Spleen (tissue), 11 donors: ENCODE results near the gene FCSK. TPM values are rescaled to one million over a fixed set of nuclear protein-coding genes. Genes with fewer than 3 reads are reported as not detected.

Source experiments
- DNase-seq: peaks from one replicate; pipeline ENCODE4 v3.0.0-alpha.2; 2020
- H3K27ac ChIP-seq, 8 donors: fragments of 200-600 bp; sonication (generic) in 7 of 8; 1 replicate in 4 of 8; 2 replicates in 4 of 8; pipeline versions ENCODE4 v1.5.0 to v1.8.0; 2016 to 2021; ENCODE audit warnings: inconsistent platforms in 4 of 8, mild to moderate bottlenecking in 4 of 8, moderate library complexity in 1 of 8
- H3K27me3 ChIP-seq, 7 donors: fragments of 200-600 bp; sonication (generic) in 6 of 7; replicated peaks in 1 of 7; 1 replicate in 4 of 7; 2 replicates in 3 of 7; pipeline versions ENCODE4 v1.5.0 to v1.8.0; 2016 to 2021; ENCODE audit warnings: inconsistent platforms in 3 of 7, mild to moderate bottlenecking in 1 of 7
- H3K36me3 ChIP-seq, 6 donors: fragments of 200-600 bp; sonication (generic) in 5 of 6; 1 replicate in 4 of 6; 2 replicates in 2 of 6; pipeline versions ENCODE4 v1.5.0 to v1.8.0; 2016 to 2021; ENCODE audit warnings: inconsistent platforms in 2 of 6
- H3K4me1 ChIP-seq, 6 donors: fragments of 200-600 bp; sonication (generic) in 5 of 6; 1 replicate in 3 of 6; 2 replicates in 3 of 6; pipeline versions ENCODE4 v1.5.0 to v1.8.0; 2016 to 2021; ENCODE audit warnings: inconsistent platforms in 3 of 6
- H3K4me3 ChIP-seq, 8 donors: fragments of 200-600 bp; sonication (generic) in 7 of 8; 1 replicate in 4 of 8; 2 replicates in 4 of 8; pipeline versions ENCODE4 v1.5.0 to v1.8.0; 2016 to 2021; ENCODE audit warnings: inconsistent platforms in 4 of 8, mild to moderate bottlenecking in 4 of 8, moderate library complexity in 2 of 8
- H3K9me3 ChIP-seq, 8 donors: fragments of 200-600 bp; sonication (generic) in 7 of 8; 1 replicate in 4 of 8; 2 replicates in 4 of 8; pipeline versions ENCODE4 v1.5.0 to v1.8.0; 2016 to 2021; ENCODE audit warnings: inconsistent platforms in 4 of 8
- POLR2A ChIP-seq, 3 donors: fragments of 450-650 bp; IDR thresholded peaks; one replicate each; pipeline ENCODE4 v1.5.1; 2017; ENCODE audit warnings: antibody characterized with exemption in 3 of 3, mild to moderate bottlenecking in 1 of 3
- POLR2AphosphoS5 ChIP-seq, 3 donors: sonication (generic); formaldehyde crosslinking; IDR thresholded peaks; one replicate each; pipeline ENCODE4 v1.5.1; 2017; ENCODE audit warnings: antibody characterized with exemption in 3 of 3
- WGBS, 5 donors: extraction: QIAGEN DNeasy Blood & Tissue Kit in 3 of 5; methylation state at CpG; one replicate each; pipeline versions ENCODE4 v1.1.5 to v1.1.7; 2013 to 2018; 5-methylcytosine and 5-hydroxymethylcytosine counted together
- intact Hi-C: fragments of 100-400 bp; cut with DNase I; formaldehyde crosslinking; loops from one replicate; pipeline ENCODE4 v1.15.0; 2023; ENCODE audit warnings: low total_unique reads
- polyA plus RNA-seq, 3 donors: library from polyadenylated mRNA; stranded (reverse); fragments of 200-250 nt; gene quantifications; one replicate each; pipeline ENCODE4 v1.2.1, GENCODE V29; 2013
- total RNA-seq, 7 donors: library from RNA; depleted of rRNA in 3 of 7; stranded (reverse); fragments of >200 nt in 3 of 7; fragmentation: NEBNext Ultra II Directional in 4 of 7; extraction: Animal tissue kit (Norgen Biotek cat#: 25700) in 4 of 7; gene quantifications; one replicate each; pipeline versions ENCODE4 v1.1.0 to v1.2.1, GENCODE V29; 2016 to 2021
- TF ChIP-seq, protein P1 (sequence below), 11 experiments: fragments of 200-600 bp in 7 of 11; fragments of 450-650 bp in 4 of 11; sonication (generic) in 4 of 11; IDR thresholded peaks in 8 of 11; conservative IDR thresholded peaks in 3 of 11; 1 replicate in 7 of 11; 2 replicates in 4 of 11; pipeline versions ENCODE4 v1.4.0 to v1.8.0; 2016 to 2021; ENCODE audit warnings: antibody characterized with exemption in 11 of 11, inconsistent platforms in 4 of 11, mild to moderate bottlenecking in 1 of 11
- donor health status: healthy with polysubstance abuse.
- donor health status: DM: no; HTN: no; CAD: no; lungs with moderate emphysema.
- donor health status: DM: no; HTN: no; CAD: no.
- donor health status: Bipolar disorder and iron deficiency.
- donor health status: healthy.
- donor health status: DM: no; HTN: no; CAD: no.
- donor health status: DM: yes; HTN: yes; CAD: no.

The FCSK gene
- total and polyA plus RNA-seq, 10 donors: 8.1 to 31.9 (median 23.5) TPM

DNA sequence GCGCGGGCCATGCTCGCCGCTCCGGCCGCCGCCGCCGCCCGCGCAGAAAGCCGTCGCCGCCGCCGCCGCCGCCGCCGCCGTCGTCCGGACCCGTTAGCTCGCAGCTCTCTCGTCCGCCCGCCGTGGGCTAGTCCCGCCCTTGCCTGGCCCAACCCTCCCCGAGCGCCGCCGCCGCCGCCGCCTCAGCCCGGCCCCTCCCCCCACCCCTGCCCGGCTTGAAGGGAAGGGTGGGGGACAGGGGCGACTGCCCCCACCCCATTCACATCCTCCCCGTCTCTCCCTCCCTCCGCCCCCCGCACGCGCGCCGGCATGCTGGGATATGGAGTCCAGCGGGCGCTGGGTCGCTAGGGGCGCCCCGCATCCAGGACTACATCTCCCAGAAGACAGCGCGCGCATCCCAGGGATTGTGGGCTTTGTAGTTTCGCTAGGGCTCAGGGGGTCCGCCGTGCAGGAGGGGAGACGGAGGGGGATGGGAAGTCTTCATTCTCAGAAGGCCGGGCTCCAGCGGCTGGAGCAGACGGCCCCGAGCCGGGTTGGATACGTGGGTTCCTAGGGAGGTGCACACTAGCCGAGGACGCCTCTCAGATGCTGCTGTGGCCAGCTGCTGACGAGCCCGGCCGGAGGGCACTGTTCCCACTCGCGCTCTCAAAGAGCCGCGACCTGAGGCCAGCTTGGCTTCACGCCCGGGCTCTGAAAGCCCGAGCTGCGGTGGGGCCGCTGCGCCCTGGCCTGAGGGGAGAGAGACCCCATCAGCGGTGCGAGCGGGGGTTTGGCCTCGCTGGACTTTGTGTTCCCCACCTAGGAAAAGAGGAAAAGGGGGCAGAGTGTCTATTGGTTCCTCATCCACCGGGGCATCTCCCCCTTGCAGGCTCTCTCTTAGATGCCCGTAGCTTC is 15.2 kb upstream of the FCSK start, which contains the start of gene ST3GAL2:
ST3GAL2 (minus strand) TSS at position 132 of the 894 bp plus-strand sequence. CDS start 40,570 bp downstream, outside the sequence.
- Histone ChIP-seq H3K27ac (peak within 1 kb of the TSS; percentile 36 to 92 (median 82)), H3K9me3 (no peaks in the 10 kb centered on the region), H3K27me3 (no peaks in the 10 kb centered on the region), H3K4me3 (peak within 1 kb of the TSS; percentile 50 to 94 (median 76)), H3K4me1 (peaks cover 15 to 55% (median 45%) of the 10 kb centered on the region in 6 donors), H3K36me3 (peaks cover 0 to 12% (median 0%) of the 10 kb centered on the region in 6 donors)
- TF ChIP-seq, protein P1, sequence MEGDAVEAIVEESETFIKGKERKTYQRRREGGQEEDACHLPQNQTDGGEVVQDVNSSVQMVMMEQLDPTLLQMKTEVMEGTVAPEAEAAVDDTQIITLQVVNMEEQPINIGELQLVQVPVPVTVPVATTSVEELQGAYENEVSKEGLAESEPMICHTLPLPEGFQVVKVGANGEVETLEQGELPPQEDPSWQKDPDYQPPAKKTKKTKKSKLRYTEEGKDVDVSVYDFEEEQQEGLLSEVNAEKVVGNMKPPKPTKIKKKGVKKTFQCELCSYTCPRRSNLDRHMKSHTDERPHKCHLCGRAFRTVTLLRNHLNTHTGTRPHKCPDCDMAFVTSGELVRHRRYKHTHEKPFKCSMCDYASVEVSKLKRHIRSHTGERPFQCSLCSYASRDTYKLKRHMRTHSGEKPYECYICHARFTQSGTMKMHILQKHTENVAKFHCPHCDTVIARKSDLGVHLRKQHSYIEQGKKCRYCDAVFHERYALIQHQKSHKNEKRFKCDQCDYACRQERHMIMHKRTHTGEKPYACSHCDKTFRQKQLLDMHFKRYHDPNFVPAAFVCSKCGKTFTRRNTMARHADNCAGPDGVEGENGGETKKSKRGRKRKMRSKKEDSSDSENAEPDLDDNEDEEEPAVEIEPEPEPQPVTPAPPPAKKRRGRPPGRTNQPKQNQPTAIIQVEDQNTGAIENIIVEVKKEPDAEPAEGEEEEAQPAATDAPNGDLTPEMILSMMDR (IDR thresholded peaks at IDR 0.05 in 8 of 11, conservative IDR thresholded peaks at IDR 0.05 in 3 of 11): peak in 5 of 11 experiments; percentile 11 to 50 (median 34)
- TF ChIP-seq POLR2AphosphoS5 (IDR thresholded peaks at IDR 0.05) (peak; percentile 70 to 88 (median 80)), POLR2A (IDR thresholded peaks at IDR 0.05) (no peak)
- 0 to 1% (median 1%) methylated on average over 29 to 83 of the region's 86 CpGs for WGBS, 5 donors
- DNase-seq: peak; percentile 98
- intact Hi-C loops: loop anchor here (10.0 kb wide), 1 partner anchor 54 kb away; no protein-coding TSS in a partner anchor

DNA sequence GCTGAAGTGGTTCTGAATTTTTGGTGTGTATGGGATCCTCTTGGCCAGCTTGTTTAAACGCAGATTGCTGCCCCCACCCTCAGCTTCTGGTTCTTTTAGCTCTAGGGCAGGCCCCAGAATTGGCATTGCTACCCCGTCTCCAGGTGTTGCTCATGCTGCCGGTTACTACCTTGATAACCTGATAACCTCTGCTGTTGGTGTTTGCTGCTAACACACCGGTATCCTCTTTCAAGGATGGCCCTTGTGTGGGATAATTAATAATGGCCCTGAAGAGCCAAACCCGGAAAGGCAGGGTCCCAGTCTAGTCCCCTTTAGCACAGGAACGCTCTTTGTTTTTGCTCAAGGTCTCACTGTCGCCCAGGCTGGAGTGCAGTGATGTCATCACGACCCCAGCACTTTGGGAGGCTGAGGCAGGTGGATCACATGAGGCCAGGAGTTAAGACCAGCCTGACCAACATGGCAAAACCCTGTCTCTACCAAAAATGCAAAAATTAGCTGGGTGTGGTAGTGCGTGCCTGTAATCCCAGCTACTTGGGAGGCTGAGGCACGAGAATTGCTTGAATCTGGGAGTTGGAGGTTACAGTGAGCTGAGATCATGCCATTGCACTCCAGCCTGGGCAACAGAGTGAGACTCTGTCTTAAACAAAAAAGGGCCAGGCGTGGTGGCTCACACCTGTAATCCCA is 14.2 kb upstream of the FCSK start:
- TF ChIP-seq, protein P1 (IDR thresholded peaks at IDR 0.05 in 8 of 11, conservative IDR thresholded peaks at IDR 0.05 in 3 of 11): no peak
- TF ChIP-seq POLR2AphosphoS5 (IDR thresholded peaks at IDR 0.05) (no peak), POLR2A (IDR thresholded peaks at IDR 0.05) (no peak)
- intact Hi-C loops: no loop called here
- peak overlapping the region in 5 of 8 donors; percentile 71 to 94 (median 82) for H3K4me3 ChIP-seq
- H3K4me1 ChIP-seq: peaks cover 15 to 46% (median 36%) of the 10 kb centered on the region in 6 donors
- no peak for DNase-seq
- H3K9me3 ChIP-seq: no peaks in the 10 kb centered on the region
- 70 to 79% (median 75%) methylated on average over 11 of the region's 11 CpGs for WGBS, 5 donors
- H3K27ac ChIP-seq: peak overlapping the region in 4 of 8 donors; percentile 78 to 92 (median 90)
- H3K36me3 ChIP-seq: peaks cover 0 to 3% (median 0%) of the 10 kb centered on the region in 6 donors
- H3K27me3 ChIP-seq: no peaks in the 10 kb centered on the region

DNA sequence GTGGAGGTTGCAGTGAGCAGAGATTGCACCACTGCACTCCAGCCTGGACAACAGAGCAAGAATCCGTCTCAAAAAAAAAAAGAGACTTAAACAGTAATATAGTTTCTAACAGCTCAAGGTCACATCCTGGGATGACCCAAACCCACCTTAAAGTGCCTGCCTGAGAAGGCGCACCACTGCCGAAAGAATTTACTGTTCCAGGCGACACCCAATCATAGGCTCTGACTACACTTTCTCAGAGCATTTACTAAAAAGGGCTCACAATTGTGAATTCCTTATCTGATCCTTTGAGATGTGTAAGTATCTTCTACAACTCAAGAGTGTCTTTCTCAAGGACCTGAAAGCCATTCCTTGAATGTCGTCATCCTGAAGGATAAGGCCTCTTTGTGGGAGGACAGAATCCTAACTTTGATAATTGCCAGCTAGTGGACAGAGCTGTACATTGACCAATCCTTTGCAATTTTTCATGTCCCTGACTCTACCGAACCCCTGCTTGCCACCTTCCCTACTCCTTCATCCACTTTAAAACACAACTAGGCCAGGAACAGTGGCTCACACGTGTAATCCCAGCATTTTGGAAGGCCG is 12.9 kb upstream of the FCSK start:
- H3K9me3 ChIP-seq: no peaks in the 10 kb centered on the region

More for the DNA sequence above, 12.9 kb upstream of the FCSK start:
- H3K4me3 ChIP-seq: no peak overlapping the region
- H3K27ac ChIP-seq: no peak overlapping the region
- TF ChIP-seq, protein P1 (IDR thresholded peaks at IDR 0.05 in 8 of 11, conservative IDR thresholded peaks at IDR 0.05 in 3 of 11): no peak
- no peak for TF ChIP-seq POLR2AphosphoS5 (IDR thresholded peaks at IDR 0.05)
- no peak for TF ChIP-seq POLR2A (IDR thresholded peaks at IDR 0.05)
- no peaks in the 10 kb centered on the region for H3K27me3 ChIP-seq
- WGBS, 5 donors: 89 to 95% (median 92%) methylated on average over 8 of the region's 8 CpGs
- H3K36me3 ChIP-seq: no peaks in the 10 kb centered on the region
- intact Hi-C loops: no loop called here
- H3K4me1 ChIP-seq: peaks cover 12 to 32% (median 27%) of the 10 kb centered on the region in 6 donors
- DNase-seq: no peak
